Dermis blood vessel endothelial cell (primary cell): ENCODE data around the gene STEAP3. TPM values are rescaled to one million over a fixed set of nuclear protein-coding genes. Genes with fewer than 3 reads are reported as not detected.
A peak's percentile ranks its signal among the peaks of the same experiment; 100 is the strongest.

ENCODE experiments used
- DNase-seq: peaks from one replicate; pipeline ENCODE4 v3.0.0; 2010
- total RNA-seq: library from RNA; depleted of rRNA; stranded (reverse); fragments of >200 nt; gene quantifications from 2 replicates; pipeline ENCODE4 v1.2.3, GENCODE V29; 2014

Gene STEAP3
- total RNA-seq, 1 donor from 2014 or later, result 3.9 TPM

- DNase-seq, result no peak
Measured at GRCh38 chr2:119198240-119198840, 25.3 kb upstream of the STEAP3 start.

- no peak for DNase-seq
Measured at GRCh38 chr2:119201815-119202214, 21.8 kb upstream of the STEAP3 start.

GRCh38 chr2:119202610-119203310 lies 20.9 kb upstream of the STEAP3 start:
- no peak for DNase-seq

- no peak for DNase-seq
Measured at GRCh38 chr2:119204525-119204924, 19.1 kb upstream of the STEAP3 start.

DNA sequence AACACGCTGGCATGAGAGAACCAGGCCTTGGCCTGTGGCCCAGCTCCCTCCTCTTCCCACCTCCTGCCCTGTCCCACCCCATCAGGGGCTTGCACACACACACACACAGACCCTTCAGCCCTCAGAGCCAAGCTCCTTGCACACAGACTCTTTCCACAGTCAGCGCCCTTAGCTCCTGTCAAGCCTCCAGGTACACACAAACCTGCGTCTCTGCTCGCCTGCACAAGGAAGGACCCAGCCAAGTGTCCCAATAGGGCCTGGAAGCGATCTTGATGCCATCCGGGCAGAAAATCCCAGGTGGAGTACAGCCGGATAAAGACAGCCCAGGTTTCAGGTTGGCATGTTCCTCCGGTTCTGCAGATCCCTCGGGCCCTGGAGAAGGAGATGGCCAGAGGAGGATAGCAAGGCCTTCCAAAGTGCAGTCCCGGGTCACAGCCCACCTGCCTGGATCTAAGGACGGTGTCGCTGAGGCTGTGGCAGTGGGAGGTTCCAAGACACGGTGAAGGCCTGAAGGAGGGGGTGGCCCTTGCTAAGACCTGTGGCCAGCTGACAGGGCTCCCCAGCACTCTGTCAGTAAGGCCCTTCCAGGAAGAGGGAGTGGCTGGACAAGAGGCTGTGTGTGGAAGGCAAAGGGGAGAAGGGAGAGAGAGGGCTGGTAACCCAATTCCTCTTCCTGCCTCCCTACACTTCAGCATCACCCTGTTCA lies 18.5 kb upstream of the STEAP3 start:
- DNase-seq, result no peak

DNA sequence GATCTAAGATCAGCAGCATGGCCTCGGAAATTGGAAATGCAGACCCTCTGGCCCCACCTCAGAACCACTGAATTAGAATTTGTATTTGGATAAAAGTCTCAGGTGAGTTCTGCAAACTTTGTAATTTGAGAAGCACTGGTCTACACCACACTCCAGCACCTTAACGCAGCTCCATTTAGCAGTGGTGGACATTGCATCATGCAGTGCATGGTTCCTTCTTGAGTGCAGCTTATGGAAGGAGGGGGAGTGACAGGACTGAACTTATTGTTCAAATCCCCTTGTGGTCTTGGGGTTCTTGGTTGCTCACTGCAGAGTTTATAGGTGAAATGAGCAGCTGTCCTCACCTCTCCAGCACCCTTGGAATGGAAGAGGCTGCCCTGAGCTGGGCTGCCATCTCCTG lies 17.4 kb upstream of the STEAP3 start:
- no peak for DNase-seq

GRCh38 chr2:119207447-119207846 lies 16.2 kb upstream of the STEAP3 start:
- no peak for DNase-seq

- peak; percentile 51 for DNase-seq
Measured at GRCh38 chr2:119208791-119209203, 14.8 kb upstream of the STEAP3 start.

GRCh38 chr2:119212139-119212800 lies 11.4 kb upstream of the STEAP3 start:
- no peak for DNase-seq

- no peak for DNase-seq
Measured at GRCh38 chr2:119214453-119215037, 9.1 kb upstream of the STEAP3 start.

DNA sequence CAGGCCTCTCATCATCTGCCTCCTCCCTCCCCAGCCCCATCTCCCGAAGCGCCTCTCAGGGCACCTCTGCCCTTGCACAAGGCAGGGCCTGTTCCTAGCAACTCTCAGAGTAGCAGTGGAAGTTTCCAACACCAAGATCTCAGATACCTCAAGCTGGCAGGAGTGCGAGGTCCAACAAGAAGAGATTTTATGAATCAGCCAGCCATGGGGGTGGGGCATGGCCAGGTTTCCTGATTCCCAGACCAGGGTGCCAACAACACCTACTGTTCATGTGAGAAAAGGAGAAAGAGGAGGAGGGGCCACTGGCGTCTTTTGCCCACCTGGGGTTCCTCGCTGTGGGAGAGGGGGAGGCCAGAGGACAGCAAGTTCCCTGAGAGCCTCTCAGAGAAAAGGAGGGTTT lies 6.6 kb upstream of the STEAP3 start:
- DNase-seq, result no peak

DNA sequence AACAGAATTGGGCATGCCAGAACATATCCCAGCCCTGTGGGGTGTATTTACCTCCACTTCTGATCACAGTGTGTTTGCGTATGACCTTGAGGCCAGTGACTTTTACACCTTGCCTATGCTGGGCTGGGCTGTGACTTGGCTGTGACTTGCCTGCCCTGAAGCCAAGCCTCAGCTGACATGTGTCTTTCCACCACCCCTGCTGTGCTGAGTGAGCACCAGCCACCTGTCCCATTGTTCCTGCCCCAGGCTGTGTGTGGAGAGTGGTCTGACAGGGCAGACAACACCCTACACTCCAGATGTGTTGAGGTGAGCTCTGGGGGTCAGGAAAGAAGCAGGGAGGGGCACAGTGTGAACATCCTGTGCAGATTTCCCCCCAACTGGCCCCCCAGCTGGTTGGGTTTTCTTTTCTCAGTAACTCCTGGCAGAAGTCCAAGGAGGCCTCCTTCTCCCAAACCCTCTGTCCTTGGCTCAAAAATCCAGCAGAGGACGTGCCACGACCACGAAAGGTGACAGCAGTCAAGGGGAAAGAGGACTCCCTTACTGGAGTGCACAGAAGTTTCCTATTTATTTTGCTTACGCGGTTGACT lies 5.1 kb upstream of the STEAP3 start:
- peak; percentile 71 for DNase-seq

DNA sequence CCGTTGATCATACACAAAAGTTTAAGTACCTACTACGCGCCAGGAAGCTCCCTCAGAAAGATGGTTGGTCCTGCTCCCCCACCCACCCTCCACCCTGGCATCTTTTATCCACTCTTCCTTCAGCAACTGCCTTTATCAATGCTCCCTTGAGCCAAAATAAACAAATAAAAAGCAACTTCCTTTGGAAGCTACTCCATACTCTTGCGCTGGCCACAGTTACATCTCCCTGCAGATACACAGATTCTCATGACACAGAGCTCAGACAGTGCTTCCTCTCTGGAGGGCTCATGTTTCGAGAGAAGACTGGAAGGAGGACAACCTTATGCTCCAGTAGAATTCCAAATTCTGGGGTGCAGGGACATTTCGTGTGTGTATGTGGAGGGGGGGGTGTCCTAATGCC lies 3.8 kb upstream of the STEAP3 start:
- no peak for DNase-seq

DNA sequence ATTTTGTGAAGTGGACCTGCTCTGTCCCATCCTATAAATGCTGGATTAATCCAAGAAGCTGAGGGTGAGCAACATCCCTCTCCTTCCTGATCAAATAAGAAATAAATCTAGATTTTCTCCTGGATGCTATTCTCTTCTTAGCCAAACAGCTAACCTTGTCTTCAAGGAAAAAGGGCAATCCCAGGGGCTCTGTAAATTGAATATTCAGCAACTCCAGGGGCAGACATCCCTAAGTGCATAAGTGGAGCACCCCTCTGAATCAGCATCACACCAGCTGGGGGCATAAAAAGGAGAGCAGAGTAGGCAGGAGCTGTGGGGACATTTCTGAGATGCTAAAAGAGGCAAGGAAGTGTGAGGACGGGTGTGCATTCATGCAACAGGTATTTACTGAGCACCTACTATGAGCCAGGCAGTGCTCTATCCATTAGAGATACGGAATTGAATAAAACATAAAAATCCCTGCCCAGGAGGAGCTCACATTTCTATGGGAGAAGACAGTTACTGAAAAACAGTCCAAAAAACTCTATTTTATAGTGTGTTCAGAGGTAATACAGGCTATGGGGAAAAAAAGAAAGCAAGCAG lies 2.8 kb upstream of the STEAP3 start:
- DNase-seq, result no peak

DNA sequence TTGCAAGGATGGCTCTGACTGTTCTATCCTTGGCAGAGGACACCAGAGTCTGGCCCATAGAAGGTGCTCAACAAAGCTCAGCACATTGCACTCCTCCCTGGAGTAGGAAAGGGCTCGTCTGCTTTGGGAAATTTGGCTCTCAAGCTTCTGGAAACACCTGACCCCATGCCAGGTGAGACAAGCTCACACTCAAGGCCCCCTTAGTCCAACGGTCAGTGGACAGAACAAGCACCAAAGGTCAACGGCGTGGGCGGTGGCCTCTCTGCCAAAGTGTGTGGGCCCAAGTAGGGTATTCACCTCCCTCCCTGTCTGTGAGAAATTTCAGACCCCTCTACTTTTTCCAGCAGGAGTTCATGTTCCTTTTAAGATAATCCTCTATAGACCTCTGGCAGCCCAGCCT lies 2.0 kb upstream of the STEAP3 start:
- no peak for DNase-seq

DNA sequence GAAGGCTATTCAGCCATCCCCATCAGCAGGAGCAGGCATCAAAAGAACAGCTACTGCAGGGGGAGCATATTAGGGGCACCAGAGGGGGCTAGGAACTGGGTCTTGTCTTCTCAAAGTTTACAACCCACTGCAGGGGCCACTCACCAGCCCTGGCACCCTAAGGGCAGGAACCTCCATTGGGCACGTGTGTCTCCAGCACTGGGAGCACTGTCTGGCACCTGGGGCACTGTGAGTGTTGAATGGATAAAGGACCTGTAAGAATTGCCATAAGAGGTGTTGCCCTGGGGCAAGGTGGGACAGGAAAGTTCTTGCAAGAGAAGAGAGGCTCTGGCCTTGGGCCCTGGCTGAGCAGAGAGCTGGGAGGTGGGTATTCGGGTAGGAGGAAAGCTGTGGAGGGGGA lies 1.4 kb upstream of the STEAP3 start:
- DNase-seq, result no peak

GRCh38 chr2:119222863-119223520 lies 642 bp upstream of the STEAP3 start:
- DNase-seq, result no peak

DNA sequence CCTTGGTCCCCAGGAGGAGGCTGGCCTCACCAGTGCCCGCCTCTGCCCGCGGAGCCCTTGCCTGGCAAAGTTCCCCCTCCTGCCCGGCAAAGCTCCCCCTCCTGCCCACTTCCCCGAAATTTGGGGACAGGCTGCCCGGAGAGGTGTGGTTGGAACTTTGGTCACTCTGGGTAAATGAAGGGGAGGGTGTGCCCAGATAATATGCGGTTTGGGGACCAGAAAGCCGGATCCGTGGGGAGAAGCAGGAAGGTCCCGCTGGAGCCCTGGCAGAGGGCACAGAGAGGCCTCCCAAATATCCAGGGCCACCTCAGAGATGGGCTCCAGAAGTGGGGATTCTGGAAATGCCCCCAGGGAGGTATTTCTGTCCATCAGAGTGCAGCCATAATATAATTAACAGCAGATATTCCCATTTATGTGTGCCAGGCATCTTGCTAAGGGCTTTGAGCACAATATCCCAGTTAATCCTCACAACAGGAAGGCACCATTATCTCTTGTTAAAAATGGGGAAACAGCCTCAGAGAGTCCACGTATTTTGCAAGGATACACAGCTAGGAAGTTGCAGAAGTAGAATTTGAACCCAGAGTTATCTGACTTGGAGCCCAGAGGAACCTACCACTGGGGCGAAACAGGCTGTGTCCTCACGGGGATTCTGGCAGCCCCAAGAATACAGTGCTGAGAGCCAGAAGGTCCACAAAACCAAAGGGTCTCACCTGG lies 914 bp downstream of the STEAP3 start:
- DNase-seq, result no peak

- no peak for DNase-seq
Measured at GRCh38 chr2:119225105-119225865, 1.7 kb downstream of the STEAP3 start.

DNA sequence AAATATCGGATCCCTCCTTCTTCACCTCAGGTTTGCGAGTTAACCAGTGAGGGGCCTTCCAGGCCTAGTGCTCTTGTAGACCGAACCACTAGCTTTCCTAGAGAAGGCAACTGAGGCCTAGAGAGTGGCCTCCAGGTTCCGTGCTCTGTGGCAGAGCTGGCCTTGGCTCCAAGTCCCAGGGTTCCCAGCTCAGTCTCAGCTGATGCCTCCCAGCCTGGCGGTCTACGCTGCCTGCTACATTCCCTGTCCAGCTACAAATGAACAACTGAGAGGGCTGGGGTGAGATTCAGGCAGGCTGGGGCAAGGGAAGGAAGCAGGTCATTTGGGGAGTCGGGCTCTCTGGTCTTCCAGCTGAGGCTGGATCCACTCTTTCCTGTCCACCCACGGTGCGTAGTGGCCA lies 2.3 kb downstream of the STEAP3 start:
- DNase-seq, result no peak
